GM12878 (cell line): ENCODE data around the gene SFN.

ENCODE experiments used
- MAX ChIP-seq: IDR thresholded peaks from 2 replicates; pipeline ENCODE4 v1.6.1; 2012; ENCODE audit warnings: low read depth, low read length, improper control_type of control experiment
- USF1 ChIP-seq: IDR thresholded peaks from 2 replicates; pipeline ENCODE4 v1.6.1; 2011; ENCODE audit warnings: borderline replicate concordance, low read depth, mild to moderate bottlenecking, moderate library complexity, mixed read lengths, low read length; ENCODE audit not compliant: insufficient read depth; ENCODE audit errors: extremely low read length

GRCh38 chr1:26897351-26897750 is 34.4 kb downstream of the SFN start:
- no peak for TF ChIP-seq USF1
- TF ChIP-seq MAX: no peak
